Epithelial cell of proximal tubule (primary cell): ENCODE data around the gene IL7R. TPM values are rescaled to one million over a fixed set of nuclear protein-coding genes. Genes with fewer than 3 reads are reported as not detected.

Experiments
- DNase-seq: peaks from one replicate; pipeline ENCODE4 v3.0.0-alpha.2; 2011; ENCODE audit warnings: low read depth
- H3K4me3 ChIP-seq: 2 replicates; pipeline ENCODE4 v1.5.1; 2011; ENCODE audit warnings: low read depth, mild to moderate bottlenecking, low read length
- CTCF ChIP-seq: conservative IDR thresholded peaks from 2 replicates; pipeline ENCODE4 v1.5.1; 2012; ENCODE audit warnings: low read depth, mild to moderate bottlenecking, low read length
- total RNA-seq: library from RNA; depleted of rRNA; stranded (reverse); fragments of >200 nt; gene quantifications from 2 replicates; pipeline ENCODE4 v1.2.3, GENCODE V29; 2015

The IL7R gene
- total RNA-seq, 1 donor from 2014 or later, result 0.12 TPM

GRCh38 chr5:35926389-35927051 is 69.8 kb downstream of the IL7R start:
- peak; percentile 82 for TF ChIP-seq CTCF
- no peak for DNase-seq
- H3K4me3 ChIP-seq, result no peak overlapping the region

Other genes starting within 250 kb of the IL7R start
- gene SPEF2, start 239.0 kb upstream of the IL7R start, total RNA-seq, result 0.87 and 2.3 TPM in 2 replicates
- gene CAPSL, start 81.7 kb downstream of the IL7R start, total RNA-seq, result not detected in 2 replicates
- 0.12 TPM in 1 of 2 replicates, not detected in the other for gene UGT3A1, start 134.5 kb downstream of the IL7R start, total RNA-seq
- gene UGT3A2, start 210.0 kb downstream of the IL7R start, total RNA-seq, result not detected in 2 replicates